DND-41 (cell line): ENCODE measurements around the gene GPR15LG.
"Not testable (repeated sequence)": the region's sequence is repeated elsewhere in the genome, so short reads cannot be mapped to it uniquely, and the experiment has no call there.

Source experiments
- ATAC-seq: fragments of 200-7000 bp; cut with Tn5 transposase; 3 replicates; pipeline ENCODE4 v1.9.1; 2021; ENCODE audit warnings: low read depth; ENCODE audit not compliant: insufficient read depth
- DNase-seq: peaks from one replicate; pipeline ENCODE4 v3.0.0-alpha.2; 2020
- H2AFZ ChIP-seq: 2 replicates; pipeline ENCODE4 v1.6.0; 2012; ENCODE audit warnings: low read depth, low read length
- H3K27ac ChIP-seq: 2 replicates; pipeline ENCODE4 v1.5.1; 2012; ENCODE audit warnings: low read length, inconsistent platforms
- H3K27me3 ChIP-seq: fragments of 200-600 bp; sonication (generic); 2 replicates; pipeline ENCODE4 v1.6.0; 2012; ENCODE audit warnings: low read length, mild to moderate bottlenecking, inconsistent platforms; ENCODE audit not compliant: insufficient read depth, poor library complexity
- H3K36me3 ChIP-seq: 2 replicates; pipeline ENCODE4 v1.5.1; 2012; ENCODE audit warnings: low read length, inconsistent platforms; ENCODE audit not compliant: insufficient read depth
- H3K4me1 ChIP-seq: 2 replicates; pipeline ENCODE4 v1.5.1; 2012; ENCODE audit warnings: mild to moderate bottlenecking, low read length; ENCODE audit not compliant: insufficient read depth
- H3K4me2 ChIP-seq: 2 replicates; pipeline ENCODE4 v1.6.0; 2012; ENCODE audit warnings: mild to moderate bottlenecking, moderate library complexity, low read length, inconsistent platforms; ENCODE audit not compliant: insufficient read depth
- H3K4me3 ChIP-seq, 2 experiments: fragments of 200-600 bp in 1 of 2; shearing (Covaris generic) in 1 of 2; 2 replicates each; pipeline ENCODE4 v1.5.1; 2012 to 2016; ENCODE audit warnings: inconsistent platforms in 2 of 2, low read length in 2 of 2, mild to moderate bottlenecking in 2 of 2, low read depth in 1 of 2, moderate library complexity in 1 of 2
- H3K79me2 ChIP-seq: 2 replicates; pipeline ENCODE4 v1.6.0; 2012; ENCODE audit warnings: low read length, inconsistent platforms; ENCODE audit not compliant: insufficient read depth
- H3K9ac ChIP-seq: 2 replicates; pipeline ENCODE4 v1.6.0; 2012; ENCODE audit warnings: low read depth, mild to moderate bottlenecking, inconsistent platforms, low read length, moderate library complexity
- H3K9me3 ChIP-seq: 2 replicates; pipeline ENCODE4 v1.5.1; 2012; ENCODE audit warnings: low read length, moderate library complexity, mild to moderate bottlenecking, inconsistent platforms; ENCODE audit not compliant: insufficient read depth, severe bottlenecking
- H4K20me1 ChIP-seq: 2 replicates; pipeline ENCODE4 v1.6.0; 2012; ENCODE audit warnings: low read length; ENCODE audit not compliant: insufficient read depth
- EZH2 ChIP-seq: IDR thresholded peaks from 3 replicates; pipeline ENCODE4 v1.6.1; 2012; ENCODE audit warnings: borderline replicate concordance, low read depth, mild to moderate bottlenecking, moderate library complexity, low read length, inconsistent platforms; ENCODE audit not compliant: severe bottlenecking
- TF ChIP-seq, protein P1 (sequence below): IDR thresholded peaks from 2 replicates; pipeline ENCODE4 v1.5.1; 2012; ENCODE audit warnings: borderline replicate concordance, low read length, moderate library complexity, mild to moderate bottlenecking; ENCODE audit not compliant: poor library complexity, severe bottlenecking; ENCODE audit errors: extremely low read depth

The GPR15LG gene

DNA sequence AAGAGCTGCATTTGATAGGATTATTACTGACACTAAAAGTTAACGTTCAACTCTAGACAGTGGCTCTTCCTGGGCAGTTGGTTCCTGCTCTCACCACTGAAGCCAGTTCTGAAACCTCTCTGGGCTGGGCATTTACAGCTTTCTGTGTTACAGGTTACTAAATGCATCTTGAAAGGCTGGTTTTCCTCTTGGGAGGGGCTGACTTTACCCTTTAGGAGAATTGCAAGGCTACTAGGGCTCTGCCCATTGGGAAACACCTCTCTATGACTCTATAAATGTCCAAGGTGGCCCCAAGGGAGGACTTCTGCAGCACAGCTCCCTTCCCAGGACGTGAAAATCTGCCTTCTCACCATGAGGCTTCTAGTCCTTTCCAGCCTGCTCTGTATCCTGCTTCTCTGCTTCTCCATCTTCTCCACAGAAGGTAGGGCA, at the start of gene GPR15LG:
TSS of gene GPR15LG (plus strand) at position 301 of the 429 bp plus-strand sequence. CDS start at position 352, 51 bp downstream.
- H2AFZ ChIP-seq, result no peak within 1 kb of the TSS
- H3K4me2 ChIP-seq, result no peak within 1 kb of the TSS
- no peak within 1 kb of the TSS for H3K4me3 ChIP-seq
- no peaks in the 10 kb centered on the region for H3K79me2 ChIP-seq
- H3K27me3 ChIP-seq, result no peaks in the 10 kb centered on the region
- peaks cover 10% of the 10 kb centered on the region for H3K4me1 ChIP-seq
- DNase-seq (no peak), ATAC-seq (no peak)
- no peak for TF ChIP-seq EZH2
- TF ChIP-seq, protein P1, sequence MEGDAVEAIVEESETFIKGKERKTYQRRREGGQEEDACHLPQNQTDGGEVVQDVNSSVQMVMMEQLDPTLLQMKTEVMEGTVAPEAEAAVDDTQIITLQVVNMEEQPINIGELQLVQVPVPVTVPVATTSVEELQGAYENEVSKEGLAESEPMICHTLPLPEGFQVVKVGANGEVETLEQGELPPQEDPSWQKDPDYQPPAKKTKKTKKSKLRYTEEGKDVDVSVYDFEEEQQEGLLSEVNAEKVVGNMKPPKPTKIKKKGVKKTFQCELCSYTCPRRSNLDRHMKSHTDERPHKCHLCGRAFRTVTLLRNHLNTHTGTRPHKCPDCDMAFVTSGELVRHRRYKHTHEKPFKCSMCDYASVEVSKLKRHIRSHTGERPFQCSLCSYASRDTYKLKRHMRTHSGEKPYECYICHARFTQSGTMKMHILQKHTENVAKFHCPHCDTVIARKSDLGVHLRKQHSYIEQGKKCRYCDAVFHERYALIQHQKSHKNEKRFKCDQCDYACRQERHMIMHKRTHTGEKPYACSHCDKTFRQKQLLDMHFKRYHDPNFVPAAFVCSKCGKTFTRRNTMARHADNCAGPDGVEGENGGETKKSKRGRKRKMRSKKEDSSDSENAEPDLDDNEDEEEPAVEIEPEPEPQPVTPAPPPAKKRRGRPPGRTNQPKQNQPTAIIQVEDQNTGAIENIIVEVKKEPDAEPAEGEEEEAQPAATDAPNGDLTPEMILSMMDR, result no peak
- no peaks in the 10 kb centered on the region for H3K36me3 ChIP-seq
- no peaks in the 10 kb centered on the region for H3K9me3 ChIP-seq
- no peak within 1 kb of the TSS for H3K27ac ChIP-seq
- no peak within 1 kb of the TSS for H3K9ac ChIP-seq
- no peaks in the 10 kb centered on the region for H4K20me1 ChIP-seq

DNA sequence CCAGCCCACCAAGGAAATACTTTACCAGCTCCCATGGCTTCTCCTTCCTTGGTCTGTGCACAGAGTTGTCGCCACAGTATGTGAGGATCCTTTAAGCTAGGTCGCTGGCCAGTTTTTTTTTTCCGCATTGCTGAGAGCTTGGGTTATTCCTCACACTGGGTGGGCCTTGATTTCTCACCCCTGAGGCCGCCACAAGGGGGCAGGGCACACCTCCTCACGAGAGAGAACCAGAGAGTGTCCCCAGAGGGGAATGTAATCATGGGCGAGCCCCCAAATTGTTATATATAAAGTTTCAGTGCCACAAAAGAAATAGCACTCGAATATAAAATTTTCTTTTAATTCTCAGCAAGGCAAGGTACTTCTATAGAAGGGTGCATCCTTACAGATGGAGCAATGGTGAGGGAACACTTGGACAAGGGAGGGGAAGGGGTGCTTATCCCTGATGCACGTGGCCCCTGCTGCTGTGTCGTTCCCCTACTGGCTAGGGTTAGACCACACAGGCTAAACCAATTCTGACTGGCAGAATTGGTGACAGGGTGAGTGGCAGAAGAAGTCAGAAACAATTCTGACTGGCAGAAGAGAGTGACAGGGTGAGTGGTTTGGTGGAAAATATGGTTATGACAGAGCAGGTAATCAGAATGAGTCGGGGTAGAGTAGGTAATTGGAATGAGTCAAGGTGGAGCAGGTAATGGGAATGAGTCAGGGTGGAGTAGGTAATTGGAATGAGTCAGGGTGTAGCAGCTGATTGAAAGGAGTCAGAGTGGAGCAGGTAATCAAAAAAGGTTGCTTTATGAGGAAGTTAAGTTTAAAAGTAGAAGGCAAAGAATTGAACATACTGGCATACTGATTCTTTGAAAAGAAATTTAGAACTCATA, 47.5 kb upstream of the GPR15LG start:
- H3K27me3 ChIP-seq, ATAC-seq, H4K20me1 ChIP-seq, H2AFZ ChIP-seq, H3K27ac ChIP-seq, H3K4me1 ChIP-seq, H3K9ac ChIP-seq, H3K4me3 ChIP-seq, H3K4me2 ChIP-seq, H3K79me2 ChIP-seq, H3K36me3 ChIP-seq: not testable (repeated sequence)
- H3K9me3 ChIP-seq, result peaks cover 15% of the 10 kb centered on the region
- peak; percentile 12 for DNase-seq

DNA sequence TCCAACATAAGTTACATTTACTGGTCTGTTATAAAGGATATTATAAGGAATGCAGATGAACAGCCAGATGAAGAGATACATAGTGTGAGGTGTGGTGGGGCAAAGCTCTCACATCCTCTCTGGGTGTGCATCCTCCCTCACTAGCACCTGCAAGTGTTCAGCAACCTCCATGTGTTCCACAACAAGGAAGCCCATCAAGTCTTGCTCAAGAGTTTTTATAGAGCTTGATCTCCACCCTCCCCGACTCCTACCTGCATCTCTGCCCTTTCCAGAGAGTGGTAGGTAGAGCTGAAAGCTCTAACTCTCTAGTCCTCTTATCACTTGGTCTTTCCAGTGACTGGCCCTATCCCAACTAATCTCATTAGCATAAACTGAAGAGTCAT, 46.8 kb upstream of the GPR15LG start:
- Histone ChIP-seq H3K36me3 (no peaks in the 10 kb centered on the region), H3K27ac (no peak overlapping the region), H3K4me2 (no peak overlapping the region), H3K27me3 (no peaks in the 10 kb centered on the region), H2AFZ (no peak overlapping the region), H3K9ac (no peak overlapping the region), H3K4me3 (no peak overlapping the region), H3K9me3 (peaks cover 15% of the 10 kb centered on the region), H3K79me2 (no peaks in the 10 kb centered on the region), H3K4me1 (no peaks in the 10 kb centered on the region), H4K20me1 (no peaks in the 10 kb centered on the region)
- ATAC-seq, result no peak
- TF ChIP-seq, protein P1, result no peak
- TF ChIP-seq EZH2, result no peak
- DNase-seq, result no peak

DNA sequence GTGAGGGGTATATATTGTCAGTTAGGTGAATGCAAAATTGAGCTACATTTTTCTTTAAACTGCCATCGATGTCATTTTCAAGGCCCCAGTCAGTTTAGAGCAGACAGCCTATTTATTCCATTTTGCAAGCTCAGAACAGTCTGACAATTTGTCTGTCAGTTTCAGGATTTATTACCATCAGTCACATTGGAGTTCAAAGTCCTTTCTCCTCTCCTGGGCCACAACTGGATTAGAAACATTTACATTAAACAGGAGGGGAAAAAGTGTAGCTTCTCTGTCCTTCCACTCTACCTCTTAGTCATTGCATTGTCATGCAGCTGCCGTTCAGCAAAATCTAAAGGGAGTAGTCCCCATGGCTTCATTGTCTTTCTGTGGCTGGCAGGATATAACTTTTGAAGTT, 37.8 kb upstream of the GPR15LG start:
- Histone ChIP-seq H3K27me3 (no peaks in the 10 kb centered on the region), H3K27ac (no peak overlapping the region), H4K20me1 (no peaks in the 10 kb centered on the region; the same call in 1 of the 2 replicates), H2AFZ (no peak overlapping the region), H3K4me2 (no peak overlapping the region), H3K9ac (no peak overlapping the region), H3K79me2 (peaks cover 15% of the 10 kb centered on the region), H3K36me3 (peaks cover 4% of the 10 kb centered on the region; the same call in 1 of the 2 replicates), H3K9me3 (no peaks in the 10 kb centered on the region), H3K4me1 (peaks cover 14% of the 10 kb centered on the region), H3K4me3 (no peak overlapping the region)
- TF ChIP-seq, protein P1, result no peak
- no peak for TF ChIP-seq EZH2
- ATAC-seq (no peak), DNase-seq (no peak)
